OCI-LY3 (cell line): ENCODE measurements around the gene METTL16.

Source experiments
- H2AFZ ChIP-seq: fragments of 200-600, 300-600 bp; shearing (Covaris generic); 2 replicates; pipeline ENCODE4 v1.6.0; 2014; ENCODE audit warnings: antibody characterized with exemption, low read depth, low read length
- H3K27ac ChIP-seq: fragments of 200-600, 300-600 bp; sonication (generic); 2 replicates; pipeline ENCODE4 v1.5.1; 2014; ENCODE audit warnings: mild to moderate bottlenecking, low read length, moderate library complexity, mixed read lengths
- H3K27me3 ChIP-seq: fragments of 200-600, 300-600 bp; sonication (generic); 2 replicates; pipeline ENCODE4 v1.6.1; 2014; ENCODE audit warnings: low read depth, low read length, mixed read lengths
- H3K36me3 ChIP-seq: fragments of 200-600, 300-600 bp; sonication (generic); replicated peaks from 2 replicates; pipeline ENCODE3; 2014; ENCODE audit warnings: low read depth, low read length, mixed read lengths
- H3K4me1 ChIP-seq: fragments of 300-600, 200-600 bp; sonication (generic); 2 replicates; pipeline ENCODE4 v1.6.1; 2014; ENCODE audit warnings: low read length, mixed read lengths
- H3K4me2 ChIP-seq: fragments of 200-600, 300-600 bp; sonication (generic); 2 replicates; pipeline ENCODE4 v1.6.1; 2014; ENCODE audit warnings: low read length, mixed read lengths
- H3K4me3 ChIP-seq: fragments of 300-600, 200-600 bp; sonication (generic); 2 replicates; pipeline ENCODE4 v1.5.1; 2014; ENCODE audit warnings: antibody characterized with exemption, mild to moderate bottlenecking, low read length, moderate library complexity
- H3K79me2 ChIP-seq: fragments of 300-600, 200-600 bp; shearing (Covaris generic); 2 replicates; pipeline ENCODE4 v1.6.1; 2014; ENCODE audit warnings: mild to moderate bottlenecking, low read length, mixed read lengths
- H3K9ac ChIP-seq: fragments of 300-600, 200-600 bp; shearing (Covaris generic); 2 replicates; pipeline ENCODE4 v1.6.0; 2014; ENCODE audit warnings: mild to moderate bottlenecking, low read length, moderate library complexity
- H3K9me3 ChIP-seq: fragments of 200-600, 300-600 bp; shearing (Covaris generic); 2 replicates; pipeline ENCODE4 v1.6.1; 2014; ENCODE audit warnings: low read length, mixed read lengths; ENCODE audit not compliant: insufficient read depth
- H4K20me1 ChIP-seq: fragments of 200-600, 300-600 bp; sonication (generic); 2 replicates; pipeline ENCODE4 v1.6.1; 2016; ENCODE audit warnings: low read length, mixed read lengths; ENCODE audit not compliant: insufficient read depth
- CTCF ChIP-seq: fragments of 200-600, 300-600 bp; sonication (generic); IDR thresholded peaks from 2 replicates; pipeline ENCODE4 v1.5.1; 2014; ENCODE audit warnings: antibody characterized with exemption, low read length, low read depth
- EZH2phosphoT487 ChIP-seq: fragments of 200-600 bp; shearing (Covaris generic); IDR thresholded peaks from 2 replicates; pipeline ENCODE4 v1.6.1; 2018; ENCODE audit warnings: antibody characterized with exemption, mixed run types, low read depth

The METTL16 gene

GRCh38 chr17:2380950-2381649 is 130.6 kb downstream of the METTL16 start:
- TF ChIP-seq EZH2phosphoT487 (no peak), CTCF (no peak)
- Histone ChIP-seq H3K4me1 (no peaks in the 10 kb centered on the region), H3K36me3 (no peaks in the 10 kb centered on the region), H3K4me3 (no peak overlapping the region), H4K20me1 (no peaks in the 10 kb centered on the region), H3K27me3 (no peaks in the 10 kb centered on the region), H3K27ac (no peak overlapping the region), H3K4me2 (no peak overlapping the region), H3K9ac (no peak overlapping the region), H3K9me3 (no peaks in the 10 kb centered on the region), H3K79me2 (no peaks in the 10 kb centered on the region), H2AFZ (no peak overlapping the region)

DNA sequence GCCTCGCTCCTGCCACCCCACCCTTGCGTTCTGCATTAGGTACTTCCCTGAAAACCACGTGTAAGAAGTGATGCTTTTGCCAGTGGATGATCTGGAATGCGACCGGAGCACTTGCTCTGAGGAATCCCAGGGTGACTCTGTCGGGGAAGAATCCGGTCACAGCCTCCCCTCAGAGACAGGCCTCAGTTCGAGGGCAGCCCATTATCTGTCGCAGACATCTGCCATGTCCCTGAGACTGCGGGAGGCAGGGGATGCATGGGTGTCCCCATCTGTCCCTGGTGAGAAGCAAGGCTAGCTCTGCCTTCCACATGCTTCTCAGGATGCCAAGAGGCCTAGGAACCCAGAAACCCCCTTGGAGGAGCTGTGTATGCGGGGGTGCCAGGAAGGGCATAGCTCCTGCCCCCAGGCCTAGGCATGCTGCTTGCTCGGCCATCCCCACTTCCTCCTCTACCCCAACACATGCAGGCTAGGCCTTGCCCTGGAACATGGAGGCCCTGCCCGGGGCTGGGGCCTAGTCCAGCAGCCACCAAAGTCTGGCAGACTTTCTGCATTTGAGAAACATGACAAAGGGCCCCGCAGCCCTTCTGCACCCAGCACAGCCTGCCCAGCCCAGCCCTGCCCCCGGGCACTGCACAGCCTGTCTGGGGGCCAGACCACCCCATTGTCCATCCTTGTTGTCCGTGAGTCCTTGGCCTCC is 131.3 kb downstream of the METTL16 start:
- Histone ChIP-seq H4K20me1 (no peaks in the 10 kb centered on the region), H3K79me2 (no peaks in the 10 kb centered on the region), H2AFZ (no peak overlapping the region), H3K4me1 (no peaks in the 10 kb centered on the region), H3K4me3 (no peak overlapping the region), H3K4me2 (no peak overlapping the region), H3K9me3 (no peaks in the 10 kb centered on the region), H3K27me3 (no peaks in the 10 kb centered on the region), H3K36me3 (no peaks in the 10 kb centered on the region), H3K9ac (no peak overlapping the region), H3K27ac (no peak overlapping the region)
- TF ChIP-seq EZH2phosphoT487 (no peak), CTCF (no peak)

DNA sequence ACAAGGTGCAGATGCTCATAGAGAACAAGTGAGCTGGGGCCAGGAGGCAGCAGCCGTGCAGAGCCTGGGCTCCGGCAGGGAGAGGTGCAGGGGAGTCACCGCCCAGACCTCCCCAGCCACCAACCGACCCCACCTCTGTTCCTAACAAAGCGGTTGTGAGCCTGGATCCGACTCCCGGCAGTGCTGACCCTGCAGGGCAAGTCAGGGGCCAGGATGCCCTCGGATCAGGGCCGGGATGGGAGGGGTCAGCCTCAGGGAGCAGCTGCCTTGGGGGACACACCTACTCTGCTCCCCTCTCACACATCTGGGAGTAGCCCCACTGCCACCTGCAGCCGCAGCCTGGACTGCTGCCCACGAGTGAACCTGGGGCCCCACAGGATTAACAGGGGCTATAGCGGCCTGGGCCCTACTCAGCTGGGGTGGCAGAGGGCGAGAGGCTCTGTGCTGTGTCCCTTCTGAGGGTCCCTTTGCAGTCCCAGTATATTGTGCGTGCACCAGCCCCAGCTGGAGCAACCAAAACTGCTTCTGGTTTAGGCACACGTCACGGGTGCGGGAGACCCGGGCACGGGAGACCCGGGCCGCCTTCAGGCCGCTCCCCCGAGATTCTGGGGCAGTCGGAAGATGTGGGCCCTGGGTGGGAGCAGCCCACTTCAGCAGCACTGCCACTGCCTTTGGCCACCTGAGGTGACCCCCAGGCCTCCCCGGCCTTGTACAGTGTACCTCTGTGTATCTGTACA is 132.0 kb downstream of the METTL16 start:
- Histone ChIP-seq H2AFZ (no peak overlapping the region), H4K20me1 (no peaks in the 10 kb centered on the region), H3K9me3 (no peaks in the 10 kb centered on the region), H3K4me2 (no peak overlapping the region), H3K36me3 (no peaks in the 10 kb centered on the region), H3K9ac (no peak overlapping the region), H3K27me3 (no peaks in the 10 kb centered on the region), H3K4me1 (no peaks in the 10 kb centered on the region), H3K4me3 (no peak overlapping the region), H3K79me2 (no peaks in the 10 kb centered on the region), H3K27ac (no peak overlapping the region)
- TF ChIP-seq EZH2phosphoT487 (no peak), CTCF (no peak)

DNA sequence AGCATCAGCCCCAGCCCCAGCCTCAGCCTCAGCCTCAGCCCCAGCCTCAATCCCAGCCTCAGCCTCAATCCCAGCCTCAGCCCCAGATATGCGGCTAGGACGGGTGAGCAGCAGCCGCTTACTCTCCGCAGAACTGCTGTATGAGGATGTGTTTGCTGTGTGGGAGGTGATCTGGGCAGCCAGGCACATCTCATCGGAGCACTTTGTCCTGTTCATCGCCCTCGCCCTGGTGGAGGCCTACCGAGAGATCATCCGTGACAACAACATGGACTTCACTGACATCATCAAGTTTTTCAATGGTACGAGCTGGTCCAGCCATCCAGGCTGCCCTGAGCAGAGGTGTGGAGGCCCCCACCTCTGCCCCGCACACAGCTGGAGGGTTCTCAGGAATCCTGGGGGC is 132.8 kb downstream of the METTL16 start:
- no peaks in the 10 kb centered on the region for H3K4me1 ChIP-seq
- H3K9me3 ChIP-seq, result no peaks in the 10 kb centered on the region
- no peak overlapping the region for H2AFZ ChIP-seq
- H3K27ac ChIP-seq, result no peak overlapping the region
- TF ChIP-seq EZH2phosphoT487 (no peak), CTCF (no peak)
- no peaks in the 10 kb centered on the region for H3K36me3 ChIP-seq
- H3K9ac ChIP-seq, result no peak overlapping the region
- no peaks in the 10 kb centered on the region for H4K20me1 ChIP-seq
- no peak overlapping the region for H3K4me2 ChIP-seq
- no peak overlapping the region for H3K4me3 ChIP-seq
- no peaks in the 10 kb centered on the region for H3K27me3 ChIP-seq
- H3K79me2 ChIP-seq, result no peaks in the 10 kb centered on the region
